HG03097 (cell line): ENCODE measurements around the gene SMIM44.
"Not testable (repeated sequence)": the region's sequence is repeated elsewhere in the genome, so short reads cannot be mapped to it uniquely, and the experiment has no call there.

Source experiments
- ATAC-seq: cut with Tn5 transposase; IDR thresholded peaks from one replicate; pipeline ENCODE4 v1.9.1; 2021; ENCODE audit not compliant: unreplicated experiment, low FRiP score

The SMIM44 gene

DNA sequence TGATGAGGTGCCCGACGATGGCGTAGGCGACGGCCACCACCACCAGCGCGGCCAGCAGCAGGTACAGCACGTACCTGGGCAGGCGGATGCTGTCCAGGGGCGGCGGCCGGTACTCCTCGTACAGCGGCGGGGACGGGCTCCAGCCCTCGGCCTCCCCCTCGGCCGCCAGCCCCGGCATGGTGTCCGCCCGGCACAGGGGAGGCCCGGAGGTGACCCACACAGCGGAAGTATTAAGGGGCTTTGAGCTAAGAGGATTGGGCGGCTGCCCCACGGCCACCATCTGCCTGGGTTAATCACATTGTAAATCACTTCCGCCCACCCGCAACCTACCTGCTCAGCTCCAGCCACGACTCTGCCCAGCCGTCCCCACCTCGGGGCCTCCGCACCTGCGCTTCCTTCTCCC lies at the start of gene SMIM44:
SMIM44 (minus strand) TSS at position 216 of the 403 bp plus-strand sequence; CDS start at position 178, 38 bp downstream.
- ATAC-seq = no peak

DNA sequence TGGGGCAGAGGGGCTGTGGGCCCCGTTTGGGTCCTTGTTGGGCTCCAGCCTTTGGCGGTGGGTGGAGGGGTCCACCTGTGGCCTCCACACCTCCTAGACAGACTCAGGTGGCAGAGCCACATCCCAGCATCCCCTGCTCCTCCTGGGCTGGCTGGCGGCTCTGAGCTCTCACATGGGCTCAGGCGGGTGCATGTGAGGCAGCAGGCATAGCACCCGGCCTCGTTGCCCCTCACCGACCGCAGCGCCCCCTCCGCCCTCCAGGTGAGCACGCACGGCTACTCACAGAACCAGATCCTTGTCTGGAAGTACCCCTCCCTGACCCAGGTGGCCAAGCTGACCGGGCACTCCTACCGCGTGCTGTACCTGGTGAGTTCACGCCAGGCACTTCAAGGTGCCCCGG lies 49.8 kb upstream of the SMIM44 start:
- ATAC-seq = no peak

DNA sequence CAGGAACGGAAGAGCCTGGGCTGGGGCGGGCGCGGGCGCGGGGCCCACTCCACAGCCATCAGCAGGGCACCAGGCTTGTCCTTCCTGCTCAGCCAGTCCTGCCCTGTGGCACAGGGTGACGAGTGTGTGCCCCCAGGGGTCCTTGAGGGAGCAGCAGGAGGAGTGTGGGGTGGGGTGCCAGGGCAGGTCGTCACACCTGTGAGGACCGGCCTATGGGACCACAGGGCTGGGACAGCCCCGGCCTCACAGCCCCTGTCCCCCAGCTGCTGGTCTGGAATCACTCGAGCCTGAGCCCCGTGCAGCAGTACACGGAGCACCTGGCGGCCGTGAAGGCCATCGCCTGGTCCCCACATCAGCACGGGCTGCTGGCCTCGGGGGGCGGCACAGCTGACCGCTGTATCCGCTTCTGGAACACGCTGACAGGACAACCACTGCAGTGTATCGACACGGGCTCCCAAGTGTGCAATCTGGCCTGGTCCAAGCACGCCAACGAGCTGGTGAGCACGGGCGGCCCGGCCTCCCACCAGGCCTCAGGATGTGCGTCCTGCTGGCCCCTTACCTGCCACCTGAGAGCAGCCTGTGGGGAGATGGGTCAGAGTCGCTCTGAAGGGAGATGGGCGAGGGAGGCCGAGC lies 49.0 kb upstream of the SMIM44 start:
- no peak for ATAC-seq

- no peak for ATAC-seq
Measured at GRCh38 chr19:3531716-3532115, 48.5 kb upstream of the SMIM44 start.

GRCh38 chr19:3530389-3530788 lies 47.1 kb upstream of the SMIM44 start:
- no peak for ATAC-seq

DNA sequence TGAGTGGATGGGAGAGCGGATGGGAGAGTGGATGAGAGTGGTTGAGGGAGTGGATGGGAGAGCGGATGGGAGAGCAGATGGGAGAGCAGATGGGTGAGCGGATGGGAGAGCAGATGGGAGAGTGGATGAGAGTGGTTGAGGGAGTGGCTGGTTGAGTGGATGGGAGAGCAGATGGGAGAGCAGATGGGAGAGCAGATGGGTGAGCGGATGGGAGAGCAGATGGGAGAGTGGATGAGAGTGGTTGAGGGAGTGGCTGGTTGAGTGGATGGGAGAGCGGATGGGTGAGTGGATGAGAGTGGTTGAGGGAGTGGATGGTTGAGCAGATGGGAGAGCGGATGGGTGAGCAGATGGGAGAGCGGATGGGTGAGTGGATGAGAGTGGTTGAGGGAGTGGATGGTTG lies 46.1 kb upstream of the SMIM44 start:
- not testable (repeated sequence) for ATAC-seq

GRCh38 chr19:3528539-3529211 lies 45.4 kb upstream of the SMIM44 start:
- no peak for ATAC-seq

- no peak for ATAC-seq
Measured at GRCh38 chr19:3528080-3528479, 44.8 kb upstream of the SMIM44 start.

- ATAC-seq = no peak
Measured at GRCh38 chr19:3527238-3527910, 44.1 kb upstream of the SMIM44 start.

GRCh38 chr19:3526507-3527237 lies 43.4 kb upstream of the SMIM44 start:
- no peak for ATAC-seq

- ATAC-seq = no peak
Measured at GRCh38 chr19:3524904-3525451, 41.7 kb upstream of the SMIM44 start.

- ATAC-seq = no peak
Measured at GRCh38 chr19:3524078-3524842, 41.0 kb upstream of the SMIM44 start.

DNA sequence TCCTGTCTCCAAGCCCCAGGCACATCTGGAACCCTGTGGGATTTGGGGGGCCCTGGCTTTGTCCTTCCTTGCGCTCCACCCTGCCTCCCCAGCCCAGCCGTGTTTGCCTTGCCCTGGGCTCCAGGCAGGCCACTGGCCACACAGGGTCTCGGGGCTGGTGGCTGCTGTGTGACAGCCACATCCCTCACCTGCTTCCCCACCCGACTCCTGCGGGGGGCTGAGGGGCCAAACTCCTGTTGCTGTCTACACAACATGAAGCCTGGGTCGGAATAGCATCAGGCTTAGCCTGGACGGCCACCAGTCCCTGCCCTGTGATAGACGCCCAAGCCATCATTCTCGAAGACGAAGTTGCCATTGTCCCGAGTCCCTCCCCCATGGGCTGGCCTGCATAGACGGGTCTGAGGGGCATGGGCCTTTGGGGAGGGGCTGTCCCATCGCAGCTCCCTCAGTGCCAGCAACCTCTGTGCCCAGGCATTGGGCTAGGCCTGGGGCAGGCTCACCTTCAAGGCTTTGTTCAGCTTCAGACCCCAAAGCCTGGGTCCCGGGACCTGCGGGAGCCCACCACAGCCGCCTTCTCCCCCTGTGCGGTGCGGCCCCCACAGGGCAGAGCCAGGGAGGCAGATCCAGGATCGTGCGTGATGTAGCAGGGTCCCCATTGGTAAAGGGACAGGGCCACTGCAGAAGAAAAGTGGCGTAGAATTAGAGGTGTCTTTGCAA lies 40.3 kb upstream of the SMIM44 start:
- no peak for ATAC-seq

GRCh38 chr19:3522421-3523360 lies 39.5 kb upstream of the SMIM44 start:
- ATAC-seq = no peak

DNA sequence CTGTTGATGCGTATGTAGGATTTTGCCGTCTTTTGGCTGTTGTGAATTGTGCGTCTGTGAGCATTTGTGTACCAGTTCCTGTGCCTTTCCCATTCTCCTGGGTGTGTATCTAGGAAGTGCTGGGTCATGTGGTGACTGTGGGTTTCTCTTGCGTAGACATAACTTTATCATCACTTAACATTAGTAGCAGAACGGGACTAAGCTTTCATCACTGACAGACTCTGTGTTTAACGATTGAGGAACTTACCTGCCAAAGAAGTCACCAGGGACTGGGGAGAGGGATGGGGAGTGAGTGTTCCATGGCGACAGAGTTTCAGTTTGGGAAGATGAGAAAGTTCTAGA lies 37.8 kb upstream of the SMIM44 start:
- ATAC-seq = no peak

DNA sequence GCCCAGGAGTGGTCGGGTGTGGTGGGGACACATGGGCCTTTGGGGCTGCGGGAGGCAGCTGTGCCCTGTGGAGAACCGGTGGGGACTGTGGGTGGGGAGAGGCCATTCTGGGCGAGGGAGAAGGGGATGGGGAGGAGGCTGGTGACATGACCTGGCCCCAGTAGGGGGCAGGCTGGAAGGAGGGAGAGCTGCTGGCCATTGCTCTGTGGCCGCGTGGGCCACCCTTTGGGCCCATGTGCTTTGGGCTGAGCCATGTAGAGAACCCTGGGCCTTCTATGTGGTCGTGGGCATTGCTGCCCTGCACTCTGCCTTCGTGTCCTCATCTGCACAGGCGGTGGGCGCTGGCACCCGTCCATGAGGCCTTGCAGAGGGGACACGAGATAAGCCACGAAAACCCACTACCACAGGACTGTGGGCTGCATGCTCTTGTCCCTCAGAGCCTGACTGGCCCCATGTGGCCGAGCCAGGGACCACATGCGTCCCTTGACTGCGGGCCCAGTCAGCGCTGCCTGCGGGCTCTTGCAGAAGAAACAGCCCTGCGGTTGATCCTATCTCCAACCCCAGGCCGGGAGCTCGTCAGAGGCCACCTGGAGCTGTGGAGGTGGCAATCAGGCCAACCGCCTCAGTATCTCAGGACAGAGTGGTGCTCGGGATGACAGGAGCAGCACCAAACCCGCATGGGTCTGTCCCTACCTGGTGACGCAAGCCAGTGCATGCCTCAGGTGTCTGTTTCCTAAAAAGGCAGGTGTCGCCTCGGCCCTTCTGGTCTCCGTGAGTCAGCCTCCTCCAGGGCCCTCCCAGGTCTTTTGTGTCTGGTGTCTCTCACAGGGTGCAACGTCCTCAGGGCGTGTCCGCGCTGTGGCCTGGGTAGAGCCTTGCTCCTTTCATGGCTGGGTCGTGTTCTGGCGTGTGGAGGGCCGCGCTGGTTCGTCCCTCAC lies 37.2 kb upstream of the SMIM44 start:
- ATAC-seq = no peak

DNA sequence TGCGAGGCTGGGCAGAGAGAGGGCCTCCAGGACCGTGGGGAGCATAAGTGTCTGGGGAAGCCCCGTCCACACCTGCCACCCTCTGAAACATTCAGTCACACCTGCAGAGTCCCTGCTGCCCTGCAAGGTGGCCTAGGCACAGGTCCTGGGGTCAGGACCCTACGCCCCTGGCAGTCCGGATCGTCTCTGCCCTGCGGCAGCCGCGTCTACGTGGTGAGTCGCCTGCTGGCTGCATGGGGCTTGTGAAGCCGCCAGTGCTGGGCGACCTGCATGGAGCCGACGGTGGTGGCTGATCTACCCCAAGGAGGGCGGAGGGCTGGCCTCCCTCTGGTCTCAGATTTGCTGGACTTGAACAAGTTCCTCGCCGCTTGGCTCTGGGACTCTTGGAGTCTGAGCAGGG lies 35.9 kb upstream of the SMIM44 start:
- ATAC-seq = no peak

- no peak for ATAC-seq
Measured at GRCh38 chr19:3518659-3519058, 35.4 kb upstream of the SMIM44 start.
